Upper lobe of left lung (tissue), 6 donors: ENCODE data around the gene DDC. TPM values are rescaled to one million over a fixed set of nuclear protein-coding genes. Genes with fewer than 3 reads are reported as not detected.

Source experiments
- ATAC-seq, 2 donors: fragments of 200-7000 bp; cut with Tn5 transposase; one replicate each; pipeline ENCODE4 v1.9.1; 2022; ENCODE audit warnings: mild to moderate bottlenecking in 2 of 2, moderate library complexity in 2 of 2; ENCODE audit not compliant: low FRiP score in 2 of 2
- DNase-seq, 2 donors: peaks; one replicate each; pipeline ENCODE4 v3.0.0-alpha.2; 2019 to 2020
- H3K27ac ChIP-seq, 4 donors: fragments of 200-600 bp; sonication (generic); one replicate each; pipeline ENCODE4 v1.5.1; 2016 to 2019
- H3K27me3 ChIP-seq, 4 donors: fragments of 200-600 bp; sonication (generic); one replicate each; pipeline ENCODE4 v1.5.1; 2017 to 2019
- H3K36me3 ChIP-seq, 4 donors: fragments of 200-600 bp; sonication (generic); one replicate each; pipeline ENCODE4 v1.5.1; 2016 to 2019
- H3K4me1 ChIP-seq, 4 donors: fragments of 200-600 bp; sonication (generic); one replicate each; pipeline ENCODE4 v1.5.1; 2018 to 2019
- H3K4me3 ChIP-seq, 4 donors: fragments of 200-600 bp; sonication (generic); one replicate each; pipeline ENCODE4 v1.5.1; 2017 to 2019; ENCODE audit warnings: mild to moderate bottlenecking in 2 of 4, moderate library complexity in 1 of 4
- H3K9me3 ChIP-seq, 4 donors: fragments of 200-600 bp; sonication (generic); one replicate each; pipeline ENCODE4 v1.5.1; 2018 to 2019
- EP300 ChIP-seq, 4 donors: sonication (generic); formaldehyde crosslinking; IDR thresholded peaks; one replicate each; pipeline ENCODE4 v1.5.1; 2017; ENCODE audit warnings: antibody characterized with exemption in 4 of 4, control low read depth in 2 of 4
- POLR2A ChIP-seq, 4 donors: fragments of 450-650 bp; IDR thresholded peaks; one replicate each; pipeline ENCODE4 v1.5.1; 2016 to 2017; ENCODE audit warnings: antibody characterized with exemption in 4 of 4, mild to moderate bottlenecking in 2 of 4
- POLR2AphosphoS5 ChIP-seq, 2 donors: sonication (generic); formaldehyde crosslinking; IDR thresholded peaks; one replicate each; pipeline ENCODE4 v1.5.1; 2017; ENCODE audit warnings: antibody characterized with exemption in 2 of 2
- WGBS, 2 donors: methylation state at CpG; one replicate each; pipeline ENCODE4 v1.1.5; 2017 to 2018; 5-methylcytosine and 5-hydroxymethylcytosine counted together
- total RNA-seq, 6 donors: library from RNA; depleted of rRNA in 4 of 6; stranded (reverse); fragments of >200 nt in 4 of 6; gene quantifications; one replicate each; pipeline versions ENCODE4 v1.1.0 to v1.2.1, GENCODE V29; 2016 to 2021
- TF ChIP-seq, protein P1 (sequence below), 6 experiments: fragments of 450-650 bp in 4 of 6; fragments of 200-600 bp in 2 of 6; sonication (generic) in 2 of 6; IDR thresholded peaks; one replicate each; pipeline ENCODE4 v1.5.1; 2016 to 2019; ENCODE audit warnings: antibody characterized with exemption in 6 of 6
- donor health status: DM: no; HTN: no; CAD: no; lungs with moderate emphysema.
- donor health status: DM: no; HTN: yes; CAD: no; lungs with severe emphysema.

DDC gene
- total RNA-seq, 6 donors from 2014 or later, result 1.2 to 2.0 (median 1.4) TPM; not detected in 1

DNA sequence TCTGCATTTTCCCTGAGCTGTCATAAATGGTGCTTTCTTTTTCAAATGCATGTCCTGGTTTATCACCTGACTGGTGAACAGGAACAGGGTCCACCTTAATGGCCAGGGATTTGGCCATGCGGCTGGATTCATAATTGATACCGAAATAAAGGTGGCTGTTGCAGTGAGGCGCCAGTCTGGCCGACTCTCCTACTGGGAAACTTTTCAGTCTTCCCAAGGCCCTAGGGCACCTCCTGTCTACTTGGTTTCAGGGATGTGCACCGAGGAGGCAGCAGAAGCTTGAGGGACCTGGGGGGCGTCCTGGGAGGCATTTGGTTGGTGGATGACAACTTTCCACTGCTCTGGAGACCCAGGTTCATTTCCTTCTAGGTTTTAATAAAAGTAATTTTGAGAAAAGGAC is 68.6 kb downstream of the DDC start:
- no peaks in the 10 kb centered on the region for H3K27me3 ChIP-seq
- DNase-seq (no peak), ATAC-seq (no peak)
- H3K9me3 ChIP-seq, result no peaks in the 10 kb centered on the region
- peaks cover 0 to 18% (median 15%) of the 10 kb centered on the region in 4 donors for H3K4me1 ChIP-seq
- peak overlapping the region; percentile 29 to 62 (median 38) for H3K27ac ChIP-seq
- no peak for TF ChIP-seq POLR2AphosphoS5 (IDR thresholded peaks at IDR 0.05)
- WGBS, 2 donors, result 44 to 58% methylated on average over 6 of the region's 6 CpGs
- H3K4me3 ChIP-seq, result no peak overlapping the region
- H3K36me3 ChIP-seq, result no peaks in the 10 kb centered on the region

GRCh38 chr7:50495746-50496145 is 69.5 kb downstream of the DDC start:
- Histone ChIP-seq H3K4me3 (no peak overlapping the region), H3K4me1 (peaks cover 0 to 18% (median 15%) of the 10 kb centered on the region in 4 donors), H3K27ac (no peak overlapping the region), H3K9me3 (no peaks in the 10 kb centered on the region), H3K36me3 (no peaks in the 10 kb centered on the region), H3K27me3 (no peaks in the 10 kb centered on the region)
- WGBS, 2 donors, result 61 to 63% methylated on average over 3 of the region's 3 CpGs
- ATAC-seq (no peak), DNase-seq (no peak)
- TF ChIP-seq, protein P1, sequence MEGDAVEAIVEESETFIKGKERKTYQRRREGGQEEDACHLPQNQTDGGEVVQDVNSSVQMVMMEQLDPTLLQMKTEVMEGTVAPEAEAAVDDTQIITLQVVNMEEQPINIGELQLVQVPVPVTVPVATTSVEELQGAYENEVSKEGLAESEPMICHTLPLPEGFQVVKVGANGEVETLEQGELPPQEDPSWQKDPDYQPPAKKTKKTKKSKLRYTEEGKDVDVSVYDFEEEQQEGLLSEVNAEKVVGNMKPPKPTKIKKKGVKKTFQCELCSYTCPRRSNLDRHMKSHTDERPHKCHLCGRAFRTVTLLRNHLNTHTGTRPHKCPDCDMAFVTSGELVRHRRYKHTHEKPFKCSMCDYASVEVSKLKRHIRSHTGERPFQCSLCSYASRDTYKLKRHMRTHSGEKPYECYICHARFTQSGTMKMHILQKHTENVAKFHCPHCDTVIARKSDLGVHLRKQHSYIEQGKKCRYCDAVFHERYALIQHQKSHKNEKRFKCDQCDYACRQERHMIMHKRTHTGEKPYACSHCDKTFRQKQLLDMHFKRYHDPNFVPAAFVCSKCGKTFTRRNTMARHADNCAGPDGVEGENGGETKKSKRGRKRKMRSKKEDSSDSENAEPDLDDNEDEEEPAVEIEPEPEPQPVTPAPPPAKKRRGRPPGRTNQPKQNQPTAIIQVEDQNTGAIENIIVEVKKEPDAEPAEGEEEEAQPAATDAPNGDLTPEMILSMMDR (IDR thresholded peaks at IDR 0.05), result no peak
- TF ChIP-seq POLR2AphosphoS5 (IDR thresholded peaks at IDR 0.05) (no peak), EP300 (IDR thresholded peaks at IDR 0.05) (no peak), POLR2A (IDR thresholded peaks at IDR 0.05) (no peak)

DNA sequence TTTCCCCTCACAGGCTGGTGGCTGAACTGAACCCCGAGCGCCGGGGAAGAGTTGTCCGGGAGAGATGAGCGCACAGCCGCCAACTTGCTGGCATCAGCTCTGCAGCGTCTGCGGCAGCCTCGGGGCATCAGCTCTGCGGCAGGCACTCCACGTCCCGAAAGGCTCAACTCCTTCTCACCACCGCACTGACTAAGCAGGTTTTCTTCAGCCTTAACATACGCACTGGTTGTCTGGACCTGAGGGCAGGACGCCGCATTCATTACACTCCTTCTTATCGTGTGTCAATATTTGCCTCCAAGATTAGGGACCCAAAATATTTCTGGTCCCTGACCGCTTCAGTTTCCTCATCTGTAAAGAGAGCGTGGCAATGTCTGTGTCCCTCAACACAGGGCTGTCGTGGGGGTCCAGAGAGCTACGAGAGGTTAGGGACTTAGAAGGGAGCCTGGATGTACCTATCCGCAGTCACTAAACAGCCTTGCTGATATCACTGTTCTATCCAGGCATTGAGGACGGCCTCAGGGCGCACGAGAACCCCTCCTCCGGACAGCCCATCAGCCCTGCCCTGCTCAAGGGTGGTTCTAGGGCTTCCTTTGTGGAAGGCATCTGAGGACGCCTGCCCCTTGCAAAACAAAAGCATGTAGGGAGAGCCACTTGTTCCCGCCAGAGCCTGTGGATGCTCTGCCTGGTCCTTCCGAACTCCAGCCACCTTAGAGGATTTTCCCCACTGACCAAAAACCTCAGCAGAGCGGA is 72.3 kb downstream of the DDC start:
- H3K27me3 ChIP-seq, result no peaks in the 10 kb centered on the region
- TF ChIP-seq POLR2AphosphoS5 (IDR thresholded peaks at IDR 0.05) (no peak), EP300 (IDR thresholded peaks at IDR 0.05) (no peak), POLR2A (IDR thresholded peaks at IDR 0.05) (no peak)
- TF ChIP-seq, protein P1 (IDR thresholded peaks at IDR 0.05), result no peak
- no peaks in the 10 kb centered on the region for H3K36me3 ChIP-seq
- DNase-seq, result peak in 1 of 2 donors; percentile 54
- 91 to 94% methylated on average over 27 to 30 of the region's 30 CpGs for whole genome bisulfite sequencing, 2 donors
- peak in 1 of 2 donors; percentile 15 for ATAC-seq
- H3K4me1 ChIP-seq, result peaks cover 0 to 18% (median 15%) of the 10 kb centered on the region in 4 donors
- no peaks in the 10 kb centered on the region for H3K9me3 ChIP-seq
- H3K27ac ChIP-seq, result no peak overlapping the region
- no peak overlapping the region for H3K4me3 ChIP-seq

DNA sequence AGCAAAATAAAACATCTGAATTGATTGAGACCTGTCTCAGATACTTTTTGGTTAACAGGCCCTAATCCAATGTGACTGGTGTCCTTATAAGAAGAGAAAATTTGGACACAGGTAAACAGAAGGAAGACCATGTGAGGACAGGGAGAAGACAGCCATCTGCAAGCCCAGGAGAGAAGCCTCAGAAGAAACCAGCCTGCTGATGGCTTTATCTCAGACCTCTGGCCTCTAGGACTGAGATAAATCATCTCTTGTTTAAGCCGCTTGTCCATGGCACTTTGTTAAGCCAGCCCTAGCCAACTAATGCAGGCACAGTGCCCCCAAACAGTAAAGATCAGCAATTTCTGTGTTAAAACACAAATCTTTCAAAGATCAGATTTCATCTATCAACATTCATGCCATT is 73.3 kb downstream of the DDC start:
- 84 to 91% methylated on average over 1 of the region's 1 CpG for WGBS, 2 donors
- H3K27me3 ChIP-seq, result no peaks in the 10 kb centered on the region
- peaks cover 0 to 11% (median 10%) of the 10 kb centered on the region in 4 donors for H3K4me1 ChIP-seq
- DNase-seq (no peak), ATAC-seq (no peak)
- no peak for TF ChIP-seq POLR2AphosphoS5 (IDR thresholded peaks at IDR 0.05)
- TF ChIP-seq POLR2A (IDR thresholded peaks at IDR 0.05), result no peak
- H3K36me3 ChIP-seq, result no peaks in the 10 kb centered on the region
- no peak overlapping the region for H3K27ac ChIP-seq
- no peak overlapping the region for H3K4me3 ChIP-seq
- no peaks in the 10 kb centered on the region for H3K9me3 ChIP-seq

GRCh38 chr7:50491209-50491608 is 74.0 kb downstream of the DDC start:
- peaks cover 0 to 7% (median 3%) of the 10 kb centered on the region in 4 donors for H3K4me1 ChIP-seq
- no peak overlapping the region for H3K27ac ChIP-seq
- H3K27me3 ChIP-seq, result no peaks in the 10 kb centered on the region
- TF ChIP-seq POLR2AphosphoS5 (IDR thresholded peaks at IDR 0.05), result no peak
- TF ChIP-seq EP300 (IDR thresholded peaks at IDR 0.05), result no peak
- TF ChIP-seq, protein P1 (IDR thresholded peaks at IDR 0.05), result no peak
- TF ChIP-seq POLR2A (IDR thresholded peaks at IDR 0.05), result no peak
- H3K36me3 ChIP-seq, result no peaks in the 10 kb centered on the region
- no peak for DNase-seq
- no peaks in the 10 kb centered on the region for H3K9me3 ChIP-seq
- no peak overlapping the region for H3K4me3 ChIP-seq
- no peak for ATAC-seq
- WGBS, 2 donors, result 61 to 81% methylated on average over 5 of the region's 5 CpGs

GRCh38 chr7:50488379-50488778 is 76.8 kb downstream of the DDC start:
- ATAC-seq, result no peak
- Histone ChIP-seq H3K4me3 (no peak overlapping the region), H3K9me3 (no peaks in the 10 kb centered on the region), H3K4me1 (no peaks in the 10 kb centered on the region), H3K27me3 (no peaks in the 10 kb centered on the region), H3K27ac (no peak overlapping the region), H3K36me3 (no peaks in the 10 kb centered on the region)
- no peak for DNase-seq
- TF ChIP-seq POLR2A (IDR thresholded peaks at IDR 0.05), result no peak
- TF ChIP-seq EP300 (IDR thresholded peaks at IDR 0.05), result no peak
- TF ChIP-seq POLR2AphosphoS5 (IDR thresholded peaks at IDR 0.05), result no peak
- TF ChIP-seq, protein P1 (IDR thresholded peaks at IDR 0.05), result no peak
